GM12878 (cell line): Measurements from ENCODE around the gene S100A11. TPM values are rescaled to one million over a fixed set of nuclear protein-coding genes. Genes with fewer than 3 reads are reported as not detected.

Experiments used
- ATAC-seq: fragments of 200-7000 bp; cut with Tn5 transposase; 3 replicates; pipeline ENCODE4 v1.9.1; 2020; ENCODE audit warnings: mild to moderate bottlenecking, moderate library complexity
- BruUV-seq: library from RNA; stranded (reverse); fragments of 400-500 nt; replicated peaks from 2 replicates; lab custom pipeline; 2021; lab: Mats Ljungman, UMichigan
- CTCF ChIA-PET: fragments of 300-600 bp; sonication (Branson Sonifier 250); formaldehyde crosslinking; extraction: SDS; loops from one replicate; lab custom pipeline; 2021; ENCODE audit warnings: inconsistent platforms; lab: Yijun Ruan, JAX
- POLR2A ChIA-PET: fragments of 350-600 bp; formaldehyde crosslinking; extraction: SDS; loops from one replicate; lab custom pipeline; 2021; ENCODE audit warnings: inconsistent platforms; lab: Charles Lee
- RAD21 ChIA-PET: fragments of 300-600 bp; sonication (Branson Sonifier 250); formaldehyde crosslinking; loops from one replicate; lab custom pipeline; 2023; ENCODE audit warnings: antibody characterized with exemption; ENCODE audit not compliant: unreplicated experiment; lab: Charles Lee
- SMC1A ChIA-PET: fragments of 300-600 bp; sonication (Branson Sonifier 250); formaldehyde crosslinking; loops from one replicate; lab custom pipeline; 2023; ENCODE audit not compliant: unreplicated experiment, uncharacterized antibody; lab: Charles Lee
- DNase-seq: peaks from one replicate; pipeline ENCODE4 v3.0.0-alpha.2; 2011; ENCODE audit warnings: low read depth, low spot score
- FAIRE-seq: peaks from 3 replicates; lab custom pipeline; 2011; peaks lifted over from hg19 to GRCh38; lab: Jason Lieb, UNC
- H2AFZ ChIP-seq: 2 replicates; pipeline ENCODE4 v1.6.0; 2011; ENCODE audit warnings: low read depth, low read length, control low read depth; ENCODE audit not compliant: control insufficient read depth
- H3K27ac ChIP-seq: 2 replicates; pipeline ENCODE4 v1.5.1; 2011; ENCODE audit warnings: control low read depth; ENCODE audit not compliant: control insufficient read depth, insufficient read depth
- H3K27me3 ChIP-seq, 2 experiments: replicated peaks in 1 of 2; 2 replicates each; pipeline versions ENCODE4 v1.6.0 to v1.6.1; 2011; ENCODE audit warnings: low read length in 1 of 2; ENCODE audit not compliant: control insufficient read depth in 2 of 2, insufficient read depth in 2 of 2
- H3K36me3 ChIP-seq, 2 experiments: 2 replicates each; pipeline ENCODE4 v1.5.1; 2011; ENCODE audit warnings: low read length in 1 of 2; ENCODE audit not compliant: control insufficient read depth in 2 of 2, insufficient read depth in 2 of 2
- H3K4me1 ChIP-seq: 2 replicates; pipeline ENCODE4 v1.6.1; 2011; ENCODE audit warnings: mild to moderate bottlenecking, low read length, moderate library complexity, mixed read lengths; ENCODE audit not compliant: control insufficient read depth, insufficient read depth
- H3K4me2 ChIP-seq: 2 replicates; pipeline ENCODE4 v1.6.0; 2011; ENCODE audit warnings: control low read depth; ENCODE audit not compliant: control insufficient read depth, insufficient read depth
- H3K4me3 ChIP-seq: fragments of 200-600 bp; sonication (generic); 2 replicates; pipeline ENCODE4 v1.5.1; 2016
- H3K79me2 ChIP-seq: 2 replicates; pipeline ENCODE4 v1.6.0; 2011; ENCODE audit warnings: low read length; ENCODE audit not compliant: control insufficient read depth, insufficient read depth
- H3K9ac ChIP-seq: 2 replicates; pipeline ENCODE4 v1.8.0; 2011; ENCODE audit warnings: low read length, control low read depth, mixed read lengths; ENCODE audit not compliant: control insufficient read depth, insufficient read depth
- H3K9me3 ChIP-seq: replicated peaks from 3 replicates; pipeline ENCODE4 v1.5.1; 2011; ENCODE audit warnings: mild to moderate bottlenecking, low read length; ENCODE audit not compliant: control insufficient read depth, insufficient read depth
- H4K20me1 ChIP-seq: 2 replicates; pipeline ENCODE4 v1.6.0; 2011; ENCODE audit not compliant: control insufficient read depth, insufficient read depth
- BHLHE40 ChIP-seq, 2 experiments: fragments of 450-650 bp in 1 of 2; IDR thresholded peaks; 2 replicates each; pipeline ENCODE4 v1.6.1; 2011 to 2017; ENCODE audit warnings: low read depth in 2 of 2, borderline replicate concordance in 1 of 2, improper control_type of control experiment in 1 of 2, low read length in 1 of 2, mild to moderate bottlenecking in 1 of 2
- JUND ChIP-seq: IDR thresholded peaks from 2 replicates; pipeline ENCODE4 v1.6.1; 2012; ENCODE audit warnings: low read depth, mild to moderate bottlenecking, low read length, improper control_type of control experiment, moderate library complexity
- LARP7 ChIP-seq: fragments of 450-650 bp; IDR thresholded peaks from 2 replicates; pipeline ENCODE4 v1.6.1; 2017; ENCODE audit warnings: mild to moderate bottlenecking
- MEF2B ChIP-seq: fragments of 450-650 bp; IDR thresholded peaks from 2 replicates; pipeline ENCODE4 v1.6.1; 2018; ENCODE audit warnings: mild to moderate bottlenecking, moderate library complexity; ENCODE audit not compliant: partially characterized antibody, poor library complexity, severe bottlenecking
- NBN ChIP-seq: fragments of 450-650 bp; IDR thresholded peaks from 2 replicates; pipeline ENCODE4 v1.6.1; 2016
- PBX3 ChIP-seq: IDR thresholded peaks from 2 replicates; pipeline ENCODE4 v1.6.1; 2011; ENCODE audit warnings: mild to moderate bottlenecking, low read depth, low read length, moderate library complexity; ENCODE audit not compliant: insufficient replicate concordance
- TCF7 ChIP-seq: IDR thresholded peaks from 2 replicates; pipeline ENCODE4 v1.6.1; 2014; ENCODE audit warnings: antibody characterized with exemption, borderline replicate concordance
- ZNF217 ChIP-seq: fragments of 450-650 bp; IDR thresholded peaks from 2 replicates; pipeline ENCODE4 v1.6.1; 2017; ENCODE audit warnings: antibody characterized with exemption, mild to moderate bottlenecking
- ZNF592 ChIP-seq: fragments of 450-650 bp; IDR thresholded peaks from 2 replicates; pipeline ENCODE4 v1.6.1; 2017; ENCODE audit warnings: mild to moderate bottlenecking, moderate library complexity
- in situ Hi-C: fragments of 300-500 bp; cut with MboI; formaldehyde crosslinking; loops from 9 replicates; pipeline ENCODE4 v1.14.3; 2018; ENCODE audit warnings: mixed read lengths
- intact Hi-C: fragments of 100-400 bp; cut with micrococcal nuclease; formaldehyde crosslinking; loops from one replicate; pipeline ENCODE4 v1.14.2; 2022; ENCODE audit not compliant: unreplicated experiment
- polyA plus RNA-seq, 11 experiments: library from polyadenylated mRNA; depleted of rRNA in 4 of 11; unstranded in 6 of 11; stranded (reverse) in 5 of 11; fragments of >200 nt; fragmentation: Nextera tagmentation in 4 of 11; fragmentation: Illumina TruSeq in 1 of 11; extraction: Ambion mirVana in 4 of 11; extraction: Trizol in 1 of 11; gene quantifications; 1 replicate in 1 of 11; 2 replicates in 10 of 11; pipeline versions ENCODE4 v1.2.1 to v1.2.3, GENCODE V29; 2011 to 2016; ENCODE audit warnings: inconsistent platforms in 2 of 11, missing spikeins in 2 of 11, low read depth in 1 of 11
- total RNA-seq, 4 experiments: library from RNA; depleted of rRNA in 3 of 4; stranded (reverse); fragments of >200 nt in 3 of 4; fragmentation: Illumina TruSeq in 1 of 4; extraction: Trizol in 1 of 4; gene quantifications; 2 replicates each; pipeline versions ENCODE4 v1.2.1 to v1.2.3, GENCODE V29; 2013 to 2021

Gene S100A11
- total and polyA plus RNA-seq, 10 of the 15 experiments (the other 5 are each of a cell fraction or from before 2014, with no cell fraction given), result 9.0 to 134 (median 62.7) TPM

- no peak overlapping the region for H3K4me3 ChIP-seq
- TF ChIP-seq TCF7 (no peak), ZNF217 (no peak), LARP7 (no peak), NBN (no peak), JUND (no peak), MEF2B (no peak), PBX3 (no peak), BHLHE40 (IDR thresholded peaks at IDR 0.05; ENCODE audit: borderline replicate concordance in 1 of 2, low read depth in 2 of 2, low read length in 1 of 2) (no peak), ZNF592 (no peak)
- TF ChIP-seq, all 136 proteins: peak for 0
- ChIA-PET POLR2A (no interaction called here), RAD21 (no interaction called here), SMC1A (no interaction called here), CTCF (no interaction called here)
- BruUV-seq, result no TSS peak
- no peak for DNase-seq
- Histone ChIP-seq H3K27ac (no peak overlapping the region), H4K20me1 (no peaks in the 10 kb centered on the region), H3K36me3 (no peaks in the 10 kb centered on the region), H2AFZ (no peak overlapping the region), H3K9me3 (no peaks in the 10 kb centered on the region), H3K4me1 (no peaks in the 10 kb centered on the region), H3K9ac (no peak overlapping the region), H3K79me2 (no peaks in the 10 kb centered on the region), H3K4me2 (no peak overlapping the region), H3K27me3 (peaks cover 2 to 4% of the 10 kb centered on the region in 2 experiments; a peak in 3 of 4 replicates)
- no peak for ATAC-seq
- in situ Hi-C loops, result no loop called here
- intact Hi-C loops, result no loop called here
- FAIRE-seq, result no peak
Observed at GRCh38 chr1:152067150-152067549, 30.3 kb upstream of the S100A11 start.
